ENCODE data around the gene TRMT1L. TPM values are rescaled to one million over a fixed set of nuclear protein-coding genes. Genes with fewer than 3 reads are reported as not detected.

Gene TRMT1L
- total and polyA plus RNA-seq, 2 experiments from 2014 or later, result 11.7 to 30.8 TPM

- no peak for ATAC-seq
- Histone ChIP-seq H3K4me2 (no peak overlapping the region), H4K20me1 (replicated peaks; ENCODE audit: insufficient read depth) (no peaks in the 10 kb centered on the region), H3K4me1 (ENCODE audit: insufficient read depth) (peaks cover 39% of the 10 kb centered on the region), H3K79me2 (replicated peaks; ENCODE audit: insufficient read depth) (peaks cover 100% of the 10 kb centered on the region), H3K36me3 (ENCODE audit: insufficient read depth) (no peaks in the 10 kb centered on the region), H3K9me2 (ENCODE audit: insufficient read depth) (no peaks in the 10 kb centered on the region), H3K27ac (ENCODE audit: low read depth) (no peak overlapping the region), H3K27me3 (ENCODE audit: insufficient read depth) (no peaks in the 10 kb centered on the region), H2AFZ (no peak overlapping the region), H3F3A (replicated peaks; ENCODE audit: low read depth) (no peaks in the 10 kb centered on the region), H3K4me3 (no peak overlapping the region)
- DNase-seq (ENCODE audit: low spot score), result no peak
- Mint-ChIP-seq H3K4me3 (no peak overlapping the region), H3K36me3 (ENCODE audit: low read depth) (peaks cover 6% of the 10 kb centered on the region), H3K9me3 (no peaks in the 10 kb centered on the region), H3K27me3 (ENCODE audit: insufficient read depth, low read depth, poor library complexity) (peaks cover 11% of the 10 kb centered on the region), H3K27ac (peak overlapping the region; percentile 95), H3K4me1 (peaks cover 49% of the 10 kb centered on the region)
- TF ChIP-seq JUNB (IDR thresholded peaks at IDR 0.05; ENCODE audit: unreplicated experiment) (no peak), POLR2AphosphoS5 (IDR thresholded peaks at IDR 0.05; ENCODE audit: low read depth) (no peak), STAT1 (IDR thresholded peaks at IDR 0.05; ENCODE audit: unreplicated experiment) (no peak), ETS1 (IDR thresholded peaks at IDR 0.05) (no peak), ZNF462 (CRISPR knock-in tag; IDR thresholded peaks at IDR 0.05) (no peak), EZH2phosphoT487 (IDR thresholded peaks at IDR 0.05; ENCODE audit: unreplicated experiment) (no peak), CTCF (conservative IDR thresholded peaks at IDR 0.05; ENCODE audit: low read depth in 2 of 2) (no peak), ZNF114 (CRISPR knock-in tag; IDR thresholded peaks at IDR 0.05) (no peak), ZNF331 (CRISPR knock-in tag; IDR thresholded peaks at IDR 0.05; ENCODE audit: low read depth) (no peak)
Measured at GRCh38 chr1:185077374-185077773, 79.4 kb downstream of the TRMT1L start.
